Measurements from ENCODE around the gene SIK1. TPM values are rescaled to one million over a fixed set of nuclear protein-coding genes. Genes with fewer than 3 reads are reported as not detected.
A peak's percentile ranks its signal among the peaks of the same experiment; 100 is the strongest.
"Not testable (repeated sequence)": the region's sequence is repeated elsewhere in the genome, so short reads cannot be mapped to it uniquely, and the experiment has no call there.

SIK1 gene
- total RNA-seq, 2 donors from 2014 or later = 8.1 to 8.5 TPM

- not testable (repeated sequence) for H3K4me1 Mint-ChIP-seq; H3K27ac Mint-ChIP-seq; H3K9me3 Mint-ChIP-seq; H3K4me3 Mint-ChIP-seq; H3K27me3 Mint-ChIP-seq; ATAC-seq (replicated peaks); H3K36me3 Mint-ChIP-seq (ENCODE audit: low read depth)
Measured at GRCh38 chr21:43412020-43412788, 14.7 kb downstream of the SIK1 start.

- H3K4me1 Mint-ChIP-seq; H3K27ac Mint-ChIP-seq; H3K36me3 Mint-ChIP-seq (ENCODE audit: low read depth); H3K9me3 Mint-ChIP-seq; H3K27me3 Mint-ChIP-seq; H3K4me3 Mint-ChIP-seq: not testable (repeated sequence)
- peak; percentile 51 for ATAC-seq (replicated peaks)
Measured at GRCh38 chr21:43410456-43411068, 16.4 kb downstream of the SIK1 start.

GRCh38 chr21:43407139-43407538 is 19.8 kb downstream of the SIK1 start:
- not testable (repeated sequence) for H3K27me3 Mint-ChIP-seq; H3K36me3 Mint-ChIP-seq (ENCODE audit: low read depth); H3K4me3 Mint-ChIP-seq; H3K4me1 Mint-ChIP-seq; H3K9me3 Mint-ChIP-seq; H3K27ac Mint-ChIP-seq; ATAC-seq (replicated peaks)

GRCh38 chr21:43404450-43404849 is 22.5 kb downstream of the SIK1 start:
- H3K27ac Mint-ChIP-seq; H3K4me1 Mint-ChIP-seq; ATAC-seq (replicated peaks); H3K9me3 Mint-ChIP-seq; H3K36me3 Mint-ChIP-seq (ENCODE audit: low read depth); H3K4me3 Mint-ChIP-seq; H3K27me3 Mint-ChIP-seq: not testable (repeated sequence)

GRCh38 chr21:43403651-43404430 is 23.1 kb downstream of the SIK1 start:
- not testable (repeated sequence) for H3K4me3 Mint-ChIP-seq; H3K9me3 Mint-ChIP-seq; ATAC-seq (replicated peaks); H3K36me3 Mint-ChIP-seq (ENCODE audit: low read depth); H3K4me1 Mint-ChIP-seq; H3K27ac Mint-ChIP-seq; H3K27me3 Mint-ChIP-seq

- H3K27me3 Mint-ChIP-seq; H3K27ac Mint-ChIP-seq; H3K4me3 Mint-ChIP-seq; H3K4me1 Mint-ChIP-seq; H3K36me3 Mint-ChIP-seq (ENCODE audit: low read depth); ATAC-seq (replicated peaks); H3K9me3 Mint-ChIP-seq: not testable (repeated sequence)
Measured at GRCh38 chr21:43401125-43401524, 25.8 kb downstream of the SIK1 start.

GRCh38 chr21:43399595-43400015 is 27.3 kb downstream of the SIK1 start:
- not testable (repeated sequence) for H3K27me3 Mint-ChIP-seq; ATAC-seq (replicated peaks)

GRCh38 chr21:43399136-43399535 is 27.8 kb downstream of the SIK1 start:
- not testable (repeated sequence) for H3K27ac Mint-ChIP-seq; H3K4me3 Mint-ChIP-seq; H3K27me3 Mint-ChIP-seq; H3K9me3 Mint-ChIP-seq; H3K36me3 Mint-ChIP-seq (ENCODE audit: low read depth); H3K4me1 Mint-ChIP-seq
- peak; percentile 54 for ATAC-seq (replicated peaks)

More at GRCh38 chr21:43399595-43400015, 27.3 kb downstream of the SIK1 start:
- not testable (repeated sequence) for H3K36me3 Mint-ChIP-seq (ENCODE audit: low read depth); H3K27ac Mint-ChIP-seq; H3K4me1 Mint-ChIP-seq; H3K4me3 Mint-ChIP-seq; H3K9me3 Mint-ChIP-seq

- not testable (repeated sequence) for H3K27me3 Mint-ChIP-seq; H3K27ac Mint-ChIP-seq; H3K9me3 Mint-ChIP-seq; H3K36me3 Mint-ChIP-seq (ENCODE audit: low read depth); ATAC-seq (replicated peaks); H3K4me3 Mint-ChIP-seq; H3K4me1 Mint-ChIP-seq
Measured at GRCh38 chr21:43398533-43398932, 28.4 kb downstream of the SIK1 start.

- not testable (repeated sequence) for H3K27ac Mint-ChIP-seq; H3K4me1 Mint-ChIP-seq; H3K4me3 Mint-ChIP-seq; H3K27me3 Mint-ChIP-seq; H3K36me3 Mint-ChIP-seq (ENCODE audit: low read depth); ATAC-seq (replicated peaks); H3K9me3 Mint-ChIP-seq
Measured at GRCh38 chr21:43398000-43398399, 28.9 kb downstream of the SIK1 start.

- H3K4me3 Mint-ChIP-seq; H3K27ac Mint-ChIP-seq; H3K9me3 Mint-ChIP-seq; H3K27me3 Mint-ChIP-seq; H3K36me3 Mint-ChIP-seq (ENCODE audit: low read depth); H3K4me1 Mint-ChIP-seq; ATAC-seq (replicated peaks): not testable (repeated sequence)
Measured at GRCh38 chr21:43397439-43397808, 29.5 kb downstream of the SIK1 start.

GRCh38 chr21:43396788-43397438 is 30.0 kb downstream of the SIK1 start:
- not testable (repeated sequence) for H3K36me3 Mint-ChIP-seq (ENCODE audit: low read depth); H3K4me1 Mint-ChIP-seq; H3K27ac Mint-ChIP-seq; H3K9me3 Mint-ChIP-seq; H3K4me3 Mint-ChIP-seq; H3K27me3 Mint-ChIP-seq; ATAC-seq (replicated peaks)

- peak; percentile 45 for ATAC-seq (replicated peaks)
- H3K27me3 Mint-ChIP-seq; H3K27ac Mint-ChIP-seq; H3K9me3 Mint-ChIP-seq; H3K4me3 Mint-ChIP-seq; H3K36me3 Mint-ChIP-seq (ENCODE audit: low read depth); H3K4me1 Mint-ChIP-seq: not testable (repeated sequence)
Measured at GRCh38 chr21:43383351-43383750, 43.6 kb downstream of the SIK1 start.

GRCh38 chr21:43382902-43383301 is 44.0 kb downstream of the SIK1 start:
- not testable (repeated sequence) for H3K27ac Mint-ChIP-seq; H3K4me3 Mint-ChIP-seq; H3K27me3 Mint-ChIP-seq; ATAC-seq (replicated peaks); H3K4me1 Mint-ChIP-seq; H3K9me3 Mint-ChIP-seq; H3K36me3 Mint-ChIP-seq (ENCODE audit: low read depth)
